T-helper 2 cell treated with Interferon-gamma antibody and Interleukin-4, amounts not matched to agents 5 μg/mL and 100 μg/mL, for 36 hours (primary cell): ENCODE results near the gene HBB.
"Not testable (repeated sequence)": the region's sequence is repeated elsewhere in the genome, so short reads cannot be mapped to it uniquely, and the experiment has no call there.

Experiments used
- DNase-seq: peaks from one replicate; pipeline ENCODE4 v3.0.0; 2021; ENCODE audit warnings: low spot score
- H3K27ac Mint-ChIP-seq: one replicate; pipeline ENCODE4 v1.8.0; 2021; ENCODE audit warnings: mild to moderate bottlenecking, mixed read lengths
- H3K27me3 Mint-ChIP-seq: one replicate; pipeline ENCODE4 v1.8.0; 2021; ENCODE audit warnings: low read depth, mixed read lengths
- H3K36me3 Mint-ChIP-seq: one replicate; pipeline ENCODE4 v1.8.0; 2021; ENCODE audit warnings: low read depth, mixed read lengths
- H3K4me1 Mint-ChIP-seq: one replicate; pipeline ENCODE4 v1.8.0; 2021; ENCODE audit warnings: low read depth, mixed read lengths
- H3K4me3 Mint-ChIP-seq: one replicate; pipeline ENCODE4 v1.8.0; 2022; ENCODE audit warnings: mild to moderate bottlenecking, moderate library complexity, mixed read lengths
- H3K9me3 Mint-ChIP-seq: one replicate; pipeline ENCODE4 v1.8.0; 2021; ENCODE audit warnings: mixed read lengths

HBB gene

DNA sequence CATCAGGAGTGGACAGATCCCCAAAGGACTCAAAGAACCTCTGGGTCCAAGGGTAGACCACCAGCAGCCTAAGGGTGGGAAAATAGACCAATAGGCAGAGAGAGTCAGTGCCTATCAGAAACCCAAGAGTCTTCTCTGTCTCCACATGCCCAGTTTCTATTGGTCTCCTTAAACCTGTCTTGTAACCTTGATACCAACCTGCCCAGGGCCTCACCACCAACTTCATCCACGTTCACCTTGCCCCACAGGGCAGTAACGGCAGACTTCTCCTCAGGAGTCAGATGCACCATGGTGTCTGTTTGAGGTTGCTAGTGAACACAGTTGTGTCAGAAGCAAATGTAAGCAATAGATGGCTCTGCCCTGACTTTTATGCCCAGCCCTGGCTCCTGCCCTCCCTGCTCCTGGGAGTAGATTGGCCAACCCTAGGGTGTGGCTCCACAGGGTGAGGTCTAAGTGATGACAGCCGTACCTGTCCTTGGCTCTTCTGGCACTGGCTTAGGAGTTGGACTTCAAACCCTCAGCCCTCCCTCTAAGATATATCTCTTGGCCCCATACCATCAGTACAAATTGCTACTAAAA is at the start of gene HBB:
TSS of gene HBB (minus strand) at position 340 of the 579 bp plus-strand sequence. CDS start at position 290, 50 bp downstream.
- DNase-seq, result no peak
- Mint-ChIP-seq H3K27ac (no peak within 1 kb of the TSS), H3K4me1 (no peaks in the 10 kb centered on the region), H3K27me3 (no peaks in the 10 kb centered on the region), H3K36me3 (no peaks in the 10 kb centered on the region), H3K4me3 (no peak within 1 kb of the TSS), H3K9me3 (no peaks in the 10 kb centered on the region)

DNA sequence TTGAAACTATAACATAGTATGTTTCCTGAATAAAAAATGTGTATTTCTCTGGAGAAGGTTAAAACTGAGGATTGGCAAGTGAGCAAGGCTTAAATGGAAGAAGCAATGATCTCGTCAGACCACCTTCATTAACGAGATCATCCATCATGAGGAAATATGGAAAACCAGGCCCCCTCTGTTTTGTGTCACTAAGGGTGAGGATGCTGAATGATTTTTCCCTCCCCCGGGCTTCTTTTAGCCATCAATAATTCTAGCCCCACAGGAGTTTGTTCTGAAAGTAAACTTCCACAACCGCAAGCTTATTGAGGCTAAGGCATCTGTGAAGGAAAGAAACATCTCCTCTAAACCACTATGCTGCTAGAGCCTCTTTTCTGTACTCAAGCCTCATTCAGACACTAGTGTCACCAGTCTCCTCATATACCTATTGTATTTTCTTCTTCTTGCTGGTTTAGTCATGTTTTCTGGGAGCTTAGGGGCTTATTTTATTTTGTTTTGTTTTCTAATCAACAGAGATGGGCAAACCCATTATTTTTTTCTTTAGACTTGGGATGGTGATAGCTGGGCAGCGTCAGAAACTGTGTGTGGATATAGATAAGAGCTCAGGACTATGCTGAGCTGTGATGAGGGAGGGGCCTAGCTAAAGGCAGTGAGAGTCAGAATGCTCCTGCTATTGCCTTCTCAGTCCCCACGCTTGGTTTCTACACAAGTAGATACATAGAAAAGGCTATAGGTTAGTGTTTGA is 48.7 kb upstream of the HBB start:
- H3K27me3 Mint-ChIP-seq, result no peaks in the 10 kb centered on the region
- no peaks in the 10 kb centered on the region for H3K36me3 Mint-ChIP-seq
- DNase-seq, result no peak
- H3K27ac Mint-ChIP-seq, result no peak overlapping the region
- no peak overlapping the region for H3K4me3 Mint-ChIP-seq
- H3K9me3 Mint-ChIP-seq, result no peaks in the 10 kb centered on the region
- peaks cover 1% of the 10 kb centered on the region for H3K4me1 Mint-ChIP-seq

DNA sequence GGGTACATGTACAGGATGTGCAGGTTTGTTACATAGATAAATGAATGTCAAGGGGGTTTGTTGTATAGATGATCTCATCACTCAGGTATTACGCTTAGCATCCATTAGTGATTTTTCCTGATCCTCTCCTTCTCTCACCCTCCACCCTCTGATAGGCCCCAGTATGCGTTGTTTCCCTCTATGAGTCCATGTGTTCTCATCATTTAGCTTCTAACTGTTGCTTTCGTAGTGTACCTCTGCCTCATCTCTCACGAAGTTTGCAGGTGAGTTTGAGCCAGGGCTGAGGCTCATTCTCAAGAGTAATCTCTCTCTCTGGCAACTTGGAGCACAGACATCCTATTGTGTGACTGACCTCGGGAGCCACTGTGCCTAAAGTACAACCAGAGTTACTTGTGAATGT is 47.5 kb upstream of the HBB start:
- no peaks in the 10 kb centered on the region for H3K9me3 Mint-ChIP-seq
- H3K27ac Mint-ChIP-seq, result no peak overlapping the region
- H3K4me1 Mint-ChIP-seq, result no peaks in the 10 kb centered on the region

DNA sequence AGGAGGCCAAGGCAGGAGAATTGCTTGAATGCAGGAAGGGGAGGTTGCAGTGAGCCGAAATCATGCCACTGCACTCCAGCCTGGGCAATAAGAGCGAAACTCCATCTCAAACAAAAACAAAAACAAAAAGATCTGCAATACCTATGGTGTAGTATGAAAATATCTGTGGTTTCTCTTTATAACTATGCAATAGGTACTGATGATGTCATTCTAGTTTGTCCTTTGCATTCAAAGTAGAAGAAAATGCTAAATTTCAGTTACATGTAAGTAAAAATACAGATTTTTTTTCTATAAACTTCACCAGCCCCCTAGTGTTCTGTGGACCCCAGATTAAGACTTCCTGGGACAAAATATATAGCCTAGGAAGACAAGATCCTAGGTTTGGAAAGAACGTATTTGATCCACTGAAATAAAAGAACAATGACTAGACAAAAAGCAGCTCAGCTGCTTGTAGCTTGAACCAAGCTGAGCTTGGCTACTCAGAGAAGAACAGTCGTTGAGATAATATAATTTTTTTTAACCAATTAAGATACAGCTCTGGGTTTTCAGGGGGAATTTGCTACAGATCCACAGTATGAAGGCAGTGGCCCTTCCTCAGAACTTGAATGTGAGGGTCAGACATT is 45.6 kb upstream of the HBB start:
- H3K4me3 Mint-ChIP-seq, result no peak overlapping the region
- no peak overlapping the region for H3K27ac Mint-ChIP-seq
- H3K27me3 Mint-ChIP-seq, result no peaks in the 10 kb centered on the region
- no peaks in the 10 kb centered on the region for H3K4me1 Mint-ChIP-seq
- no peaks in the 10 kb centered on the region for H3K36me3 Mint-ChIP-seq
- no peaks in the 10 kb centered on the region for H3K9me3 Mint-ChIP-seq
- no peak for DNase-seq

More for the DNA sequence above, 47.5 kb upstream of the HBB start:
- no peak overlapping the region for H3K4me3 Mint-ChIP-seq
- H3K36me3 Mint-ChIP-seq, result no peaks in the 10 kb centered on the region
- H3K27me3 Mint-ChIP-seq, result no peaks in the 10 kb centered on the region
- DNase-seq, result no peak

DNA sequence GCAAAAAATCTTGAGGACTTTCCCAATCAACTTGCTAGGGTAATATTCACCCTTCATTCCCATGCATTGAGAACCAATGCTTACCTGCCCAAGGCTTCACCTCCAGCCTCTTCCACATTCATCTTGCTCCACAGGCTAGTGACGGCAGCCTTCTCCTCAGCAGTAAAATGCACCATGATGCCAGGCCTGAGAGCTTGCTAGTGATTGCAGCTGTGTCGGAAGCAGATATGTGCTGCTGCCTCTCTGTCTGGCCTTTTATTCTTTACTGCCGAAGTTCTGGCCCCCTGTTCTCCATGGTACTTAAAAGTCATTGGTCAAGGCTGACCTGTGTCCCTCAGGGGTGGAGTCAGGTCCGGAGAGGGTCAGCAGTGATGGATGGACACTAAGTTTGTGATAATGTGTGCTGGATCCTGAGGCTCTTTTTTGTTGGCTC is 42.9 kb upstream of the HBB start, which contains the start of gene HBE1:
TSS of gene HBE1 (minus strand) at position 231 of the 433 bp plus-strand sequence. CDS start at position 176, 55 bp downstream.
- Mint-ChIP-seq H3K4me3 (no peak within 1 kb of the TSS), H3K36me3 (no peaks in the 10 kb centered on the region)
- DNase-seq, result no peak

DNA sequence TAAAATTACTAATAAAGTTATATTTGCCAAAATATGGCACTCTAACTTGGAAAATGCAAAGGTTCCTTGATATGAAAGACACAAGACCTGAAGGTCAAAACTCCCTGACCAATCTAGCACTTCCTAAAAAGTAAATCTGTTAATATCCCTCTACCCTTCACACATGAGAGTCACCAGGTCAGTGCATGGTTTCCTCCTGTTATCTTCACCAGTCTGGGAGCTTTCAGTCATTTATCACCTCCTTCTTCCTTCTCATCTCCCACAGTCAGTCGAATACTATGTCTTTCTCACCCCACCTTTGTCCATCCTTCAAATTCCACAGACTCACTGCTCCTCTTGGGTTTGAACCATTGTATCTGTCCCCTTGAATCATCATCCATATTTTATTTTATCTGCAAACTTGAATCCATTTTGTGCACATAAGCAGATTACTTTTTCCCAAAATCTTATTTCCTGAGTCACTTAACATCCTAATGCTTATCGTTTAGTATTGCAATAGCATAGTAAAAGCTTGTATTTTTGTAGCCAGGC is 40.2 kb upstream of the HBB start:
- no peak overlapping the region for H3K4me3 Mint-ChIP-seq

More for the DNA sequence above, 42.9 kb upstream of the HBB start, which contains the start of gene HBE1:
- Mint-ChIP-seq H3K4me1 (no peaks in the 10 kb centered on the region), H3K27ac (no peak within 1 kb of the TSS), H3K9me3 (no peaks in the 10 kb centered on the region), H3K27me3 (peaks cover 2% of the 10 kb centered on the region)

DNA sequence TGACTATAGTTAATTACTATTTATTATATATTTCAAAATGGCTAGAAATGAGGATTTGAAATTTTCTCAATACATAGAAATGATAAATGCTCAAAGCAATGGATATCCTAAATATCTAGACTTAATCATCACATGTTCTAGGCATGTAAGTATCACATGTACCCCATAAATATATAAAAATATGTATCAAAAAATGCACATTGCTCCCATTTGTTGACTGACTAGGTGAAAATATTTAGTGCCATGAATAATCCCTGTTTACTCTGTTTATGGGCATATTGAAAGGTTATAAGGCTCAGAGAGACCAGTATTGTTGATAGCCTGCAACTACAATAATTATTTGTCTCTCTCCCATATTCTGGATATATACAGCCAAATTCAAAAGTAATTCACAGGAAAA is 39.7 kb upstream of the HBB start:
- H3K4me1 Mint-ChIP-seq, result no peaks in the 10 kb centered on the region

More for the DNA sequence above, 40.2 kb upstream of the HBB start:
- no peak for DNase-seq
- no peaks in the 10 kb centered on the region for H3K9me3 Mint-ChIP-seq
- H3K36me3 Mint-ChIP-seq, result no peaks in the 10 kb centered on the region
- no peaks in the 10 kb centered on the region for H3K4me1 Mint-ChIP-seq
- peaks cover 2% of the 10 kb centered on the region for H3K27me3 Mint-ChIP-seq
- H3K27ac Mint-ChIP-seq, result no peak overlapping the region

DNA sequence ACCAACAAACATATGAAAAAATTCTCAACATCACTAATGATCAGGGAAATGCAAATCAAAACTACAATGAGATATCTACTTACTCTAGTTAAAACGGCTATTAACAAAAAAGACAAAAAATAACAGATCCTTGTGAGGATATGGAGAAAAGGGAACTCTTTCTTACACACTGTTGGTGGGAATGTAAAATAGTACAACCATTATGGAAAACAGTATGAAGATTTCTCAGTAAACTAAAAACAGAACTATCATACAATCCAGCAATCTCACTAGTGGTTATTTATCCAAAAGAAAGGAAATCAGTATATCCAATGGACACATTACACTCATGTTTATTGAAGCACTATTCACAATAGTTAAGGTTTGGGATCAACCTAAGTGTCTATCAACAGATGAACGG is 39.0 kb upstream of the HBB start:
- H3K4me1 Mint-ChIP-seq, result no peaks in the 10 kb centered on the region
- peaks cover 2% of the 10 kb centered on the region for H3K27me3 Mint-ChIP-seq
- no peak for DNase-seq
- H3K27ac Mint-ChIP-seq, result no peak overlapping the region
- H3K36me3 Mint-ChIP-seq, result no peaks in the 10 kb centered on the region
- H3K9me3 Mint-ChIP-seq, result no peaks in the 10 kb centered on the region
- H3K4me3 Mint-ChIP-seq, result no peak overlapping the region

More for the DNA sequence above, 39.7 kb upstream of the HBB start:
- peaks cover 2% of the 10 kb centered on the region for H3K27me3 Mint-ChIP-seq
- no peak overlapping the region for H3K27ac Mint-ChIP-seq
- DNase-seq, result no peak
- no peaks in the 10 kb centered on the region for H3K9me3 Mint-ChIP-seq
- H3K4me3 Mint-ChIP-seq, result no peak overlapping the region
- no peaks in the 10 kb centered on the region for H3K36me3 Mint-ChIP-seq

DNA sequence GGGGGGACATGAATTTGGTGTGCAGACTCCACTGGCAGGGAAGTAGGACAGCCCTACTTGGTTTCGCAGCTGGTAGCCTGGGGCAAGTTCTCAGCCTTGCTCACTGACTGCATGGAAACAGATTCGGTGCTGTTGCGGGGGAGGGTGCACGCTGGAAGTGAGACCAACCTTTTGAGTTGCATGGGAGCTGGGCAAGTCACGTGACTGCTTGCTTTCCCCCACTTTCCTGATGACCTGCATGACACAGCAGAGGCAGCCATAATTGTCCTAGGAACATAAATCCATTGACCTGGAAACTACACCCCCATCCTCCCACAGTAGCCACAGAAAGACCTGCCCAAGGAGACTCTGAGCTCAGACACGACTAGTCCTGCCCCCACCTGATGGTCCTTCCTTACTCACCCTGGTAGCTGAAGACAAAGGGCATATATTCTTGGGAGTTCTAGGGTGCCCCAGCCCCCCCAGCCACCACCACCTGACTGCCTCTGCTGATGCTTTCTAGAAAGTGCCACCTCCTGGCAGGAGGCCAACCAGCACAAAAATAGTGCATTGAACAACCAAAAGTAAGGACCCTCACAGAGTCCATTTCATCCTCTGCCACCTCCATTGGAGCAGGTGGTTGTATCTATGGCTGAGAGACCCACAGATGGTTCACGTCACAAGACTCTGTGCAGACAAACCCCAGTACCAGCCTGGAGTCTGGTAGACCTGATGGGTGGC is 31.8 kb upstream of the HBB start:
- no peaks in the 10 kb centered on the region for H3K36me3 Mint-ChIP-seq
- H3K27me3 Mint-ChIP-seq, result no peaks in the 10 kb centered on the region
- H3K4me3 Mint-ChIP-seq, result no peak overlapping the region
- no peaks in the 10 kb centered on the region for H3K4me1 Mint-ChIP-seq
- H3K27ac Mint-ChIP-seq, result no peak overlapping the region
- H3K9me3 Mint-ChIP-seq, result no peaks in the 10 kb centered on the region
- no peak for DNase-seq

DNA sequence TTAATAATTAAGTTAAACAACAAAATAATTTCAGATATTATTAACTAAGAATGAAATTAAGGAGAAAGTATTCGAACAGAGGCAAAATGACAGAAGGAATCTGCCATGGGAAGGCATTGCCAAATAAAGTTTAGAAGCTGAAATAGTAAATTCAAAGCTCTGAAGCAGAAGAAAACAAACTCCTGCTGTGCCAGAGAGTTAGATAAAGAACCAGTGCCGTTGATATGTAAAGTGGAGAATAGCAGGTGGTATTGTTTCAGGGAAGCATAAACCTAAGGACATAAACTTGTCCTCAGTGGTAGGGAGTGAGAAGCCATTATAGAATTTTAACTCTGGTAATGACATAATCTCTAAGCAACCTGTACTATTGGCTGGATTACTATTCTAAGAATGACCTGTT is 30.4 kb upstream of the HBB start:
- Mint-ChIP-seq H3K4me1 (no peaks in the 10 kb centered on the region), H3K27me3 (no peaks in the 10 kb centered on the region), H3K9me3 (no peaks in the 10 kb centered on the region), H3K27ac (no peak overlapping the region), H3K4me3 (no peak overlapping the region), H3K36me3 (no peaks in the 10 kb centered on the region)
- no peak for DNase-seq

DNA sequence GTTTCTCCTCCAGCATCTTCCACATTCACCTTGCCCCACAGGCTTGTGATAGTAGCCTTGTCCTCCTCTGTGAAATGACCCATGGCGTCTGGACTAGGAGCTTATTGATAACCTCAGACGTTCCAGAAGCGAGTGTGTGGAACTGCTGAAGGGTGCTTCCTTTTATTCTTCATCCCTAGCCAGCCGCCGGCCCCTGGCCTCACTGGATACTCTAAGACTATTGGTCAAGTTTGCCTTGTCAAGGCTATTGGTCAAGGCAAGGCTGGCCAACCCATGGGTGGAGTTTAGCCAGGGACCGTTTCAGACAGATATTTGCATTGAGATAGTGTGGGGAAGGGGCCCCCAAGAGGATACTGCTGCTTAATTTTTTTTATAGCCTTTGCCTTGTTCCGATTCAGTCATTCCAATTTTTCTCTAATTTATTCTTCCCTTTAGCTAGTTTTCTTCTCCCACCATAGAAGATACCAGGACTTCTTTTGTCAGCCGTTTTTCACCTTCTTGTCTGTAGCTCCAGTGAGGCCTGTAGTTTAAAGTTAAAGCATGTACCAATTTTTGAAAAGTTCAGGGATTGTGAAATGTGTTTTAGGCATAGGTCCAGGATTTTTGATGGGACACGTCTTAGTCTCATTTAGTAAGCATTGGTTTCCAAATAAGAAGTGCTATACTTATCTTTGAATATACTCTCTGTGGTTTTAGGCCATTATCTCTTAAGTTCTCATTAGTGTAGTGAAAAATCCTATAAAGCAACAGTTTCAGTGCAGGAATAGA is 28.0 kb upstream of the HBB start, which contains the start of gene HBG2:
TSS of gene HBG2 (minus strand) at position 136 of the 768 bp plus-strand sequence. CDS start at position 83, 53 bp downstream.
- H3K4me3 Mint-ChIP-seq, H3K9me3 Mint-ChIP-seq, H3K27me3 Mint-ChIP-seq, H3K36me3 Mint-ChIP-seq, H3K4me1 Mint-ChIP-seq, DNase-seq, H3K27ac Mint-ChIP-seq: not testable (repeated sequence)

DNA sequence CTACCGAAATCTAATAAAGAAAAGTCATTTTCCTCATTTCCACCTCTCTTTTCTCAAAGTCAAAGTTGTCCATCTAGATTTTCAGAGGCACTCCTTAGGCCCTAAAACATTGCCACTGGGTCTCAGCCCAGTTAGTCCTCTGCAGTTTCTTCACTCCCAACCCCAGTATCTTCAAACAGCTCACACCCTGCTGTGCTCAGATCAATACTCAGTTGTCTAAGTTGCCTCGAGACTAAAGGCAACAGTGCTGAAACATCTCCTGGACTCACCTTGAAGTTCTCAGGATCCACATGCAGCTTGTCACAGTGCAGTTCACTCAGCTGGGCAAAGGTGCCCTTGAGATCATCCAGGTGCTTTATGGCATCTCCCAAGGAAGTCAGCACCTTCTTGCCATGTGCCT is 27.2 kb upstream of the HBB start:
- H3K27me3 Mint-ChIP-seq, H3K27ac Mint-ChIP-seq, H3K4me3 Mint-ChIP-seq, DNase-seq, H3K4me1 Mint-ChIP-seq, H3K36me3 Mint-ChIP-seq, H3K9me3 Mint-ChIP-seq: not testable (repeated sequence)

DNA sequence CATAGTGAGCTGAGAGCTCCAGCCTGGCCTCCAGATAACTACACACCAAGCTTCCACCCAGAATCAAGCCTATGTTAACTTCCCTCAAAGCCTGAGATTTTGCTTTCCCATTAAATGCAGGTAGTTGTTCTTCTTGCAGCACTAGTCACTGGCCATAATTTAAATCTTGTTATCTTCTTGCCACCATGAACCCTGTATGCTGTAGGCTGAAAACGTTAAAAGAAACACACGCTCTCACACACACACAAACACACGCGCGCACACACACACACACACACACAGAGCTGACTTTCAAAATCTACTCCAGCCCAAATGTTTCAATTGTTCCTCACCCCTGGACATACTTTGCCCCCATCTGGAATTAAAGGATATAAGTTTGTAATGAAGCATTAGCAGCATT is 26.6 kb upstream of the HBB start:
- H3K36me3 Mint-ChIP-seq, H3K27ac Mint-ChIP-seq, H3K9me3 Mint-ChIP-seq, H3K27me3 Mint-ChIP-seq, H3K4me3 Mint-ChIP-seq, DNase-seq, H3K4me1 Mint-ChIP-seq: not testable (repeated sequence)
